GM10847 (cell line): Measurements from ENCODE around the gene STC2.

Experiments
- POLR2A ChIP-seq: IDR thresholded peaks from 2 replicates; pipeline ENCODE4 v1.6.1; 2011; ENCODE audit not compliant: insufficient read length; ENCODE audit errors: extremely low read depth

The STC2 gene

DNA sequence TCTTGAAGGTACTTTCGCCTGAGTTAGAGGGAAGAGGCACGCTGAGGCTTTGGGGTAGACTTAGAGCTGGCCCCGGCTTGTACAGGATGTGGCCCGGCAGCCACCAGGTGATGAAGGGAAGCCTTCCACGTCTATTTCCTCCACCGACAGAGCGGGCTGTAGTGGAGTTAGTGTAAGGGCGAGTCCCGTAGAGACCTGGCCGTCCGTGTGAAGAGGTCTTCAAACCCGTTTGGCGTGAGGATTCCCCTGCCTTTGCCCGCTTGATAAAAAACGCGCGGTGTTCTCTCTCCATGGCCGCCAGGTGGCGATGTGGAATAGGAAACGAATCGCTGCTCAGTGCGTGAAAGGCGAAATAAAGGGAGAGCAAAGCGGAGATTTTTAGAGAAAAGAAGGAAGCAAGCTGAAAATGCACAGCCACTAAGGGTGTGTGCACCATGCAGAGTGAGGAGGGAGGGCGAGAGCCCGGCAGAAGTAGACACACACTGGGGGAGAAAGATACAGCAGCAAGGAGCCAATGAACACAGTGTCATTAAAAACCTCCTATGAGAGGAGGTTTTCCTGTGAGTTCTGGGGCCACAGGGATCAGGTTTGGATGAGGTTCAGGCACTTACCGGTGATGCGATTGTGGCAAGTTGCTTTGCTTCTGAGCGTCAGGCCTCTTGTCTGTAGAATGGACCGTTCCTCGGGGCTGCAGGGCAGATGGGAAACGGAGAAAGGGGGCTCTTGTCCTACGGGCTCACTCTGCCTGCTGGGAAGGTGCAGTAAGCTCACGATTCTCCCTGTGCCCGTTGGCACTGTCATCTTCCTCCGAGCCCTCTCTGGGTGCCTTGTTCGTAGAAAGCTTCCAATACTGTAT is 34.2 kb downstream of the STC2 start:
- TF ChIP-seq POLR2A, result no peak

DNA sequence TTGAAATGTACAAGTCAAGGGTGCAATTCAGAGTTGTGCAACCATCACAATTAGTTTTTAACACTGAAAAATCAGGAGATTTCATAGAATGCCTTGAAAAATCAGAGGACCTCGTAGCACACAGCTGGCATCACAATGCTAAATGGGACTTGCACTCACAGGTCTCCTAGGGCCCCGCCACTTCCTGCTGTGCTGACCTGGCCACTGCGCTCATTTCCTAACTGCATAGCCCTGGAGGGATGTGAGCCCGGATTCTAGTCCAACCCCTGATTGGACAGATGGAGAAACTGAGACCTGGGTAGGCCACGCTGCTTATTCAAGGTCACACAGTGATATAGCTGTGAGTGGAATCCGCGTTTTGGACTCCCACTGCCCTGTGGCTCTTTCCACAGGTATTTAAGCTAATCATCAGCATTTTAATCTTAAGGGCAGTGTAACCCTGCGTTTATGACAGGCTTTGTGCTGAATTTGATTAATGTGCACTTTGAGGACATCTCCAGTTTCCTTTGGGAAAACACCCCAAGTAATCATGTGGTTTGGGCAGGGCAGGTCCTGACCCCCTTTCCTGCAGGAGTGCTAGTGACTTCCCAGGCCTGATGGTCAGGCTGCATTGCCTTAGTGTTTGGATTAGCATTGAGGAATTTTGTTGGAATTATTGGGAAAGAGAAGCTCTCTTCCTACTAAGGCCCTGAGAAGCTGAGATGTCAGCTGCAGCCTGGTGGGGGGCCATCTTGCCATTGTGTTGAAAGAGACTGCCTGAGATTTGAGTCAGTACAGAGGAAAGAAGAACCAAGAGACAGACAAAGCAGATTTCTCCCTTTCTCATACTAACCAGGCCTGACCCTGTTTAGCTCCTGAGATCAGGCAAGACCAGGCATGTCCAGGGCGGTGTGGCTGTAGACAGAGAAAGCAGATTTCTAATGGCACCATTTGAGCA is 36.2 kb downstream of the STC2 start:
- TF ChIP-seq POLR2A, result no peak

DNA sequence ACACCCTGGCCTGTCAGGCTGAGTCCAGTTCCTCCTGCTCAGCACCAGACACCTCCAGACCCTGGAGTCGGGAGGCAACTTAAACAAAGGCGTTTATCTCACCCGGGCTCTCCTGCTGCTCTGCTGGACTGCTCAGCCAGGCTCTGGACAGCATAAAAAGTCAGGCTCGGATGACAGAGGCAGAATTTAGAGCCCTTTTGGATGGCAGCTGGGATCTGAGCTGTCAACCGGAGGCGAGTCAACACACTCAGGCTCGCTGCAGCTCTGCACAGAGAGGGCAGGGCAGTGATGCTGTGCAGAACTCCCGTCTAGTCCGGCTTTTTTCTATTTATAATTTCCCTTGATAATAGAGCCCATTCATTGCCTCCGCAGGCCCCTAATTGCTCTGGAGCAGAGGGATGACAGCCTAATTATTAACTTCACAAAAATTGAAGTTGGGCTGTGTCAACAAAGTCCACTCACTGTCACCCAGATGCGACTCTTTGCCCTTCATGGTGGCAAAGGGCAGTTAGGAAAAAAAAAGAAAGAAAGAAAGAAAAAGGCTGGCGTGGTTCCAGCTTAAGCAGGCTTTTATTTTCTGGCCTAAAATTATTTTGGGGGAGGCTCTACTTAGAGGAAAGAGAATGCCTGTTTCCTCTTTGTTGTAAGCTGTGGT is 37.6 kb downstream of the STC2 start:
- TF ChIP-seq POLR2A, result no peak

DNA sequence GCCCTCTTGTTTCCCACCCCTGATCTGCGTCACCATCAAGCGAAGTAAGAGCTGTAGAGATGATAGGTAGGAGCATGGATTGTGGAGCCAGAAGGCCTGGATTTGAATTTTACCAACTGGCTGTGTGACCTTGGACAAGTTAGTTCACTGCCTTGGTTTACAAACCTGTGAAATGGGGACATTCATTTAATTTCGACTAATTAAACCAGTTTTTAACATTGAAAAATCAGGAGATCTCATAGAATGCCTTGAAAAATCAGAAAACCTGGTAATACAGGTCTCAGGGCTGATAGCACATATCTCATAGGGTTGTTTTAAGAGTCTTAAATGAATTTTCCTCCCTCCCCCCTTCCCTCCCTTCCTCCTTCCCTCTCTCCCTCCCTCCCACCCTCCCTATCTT is 38.8 kb downstream of the STC2 start:
- TF ChIP-seq POLR2A, result no peak

DNA sequence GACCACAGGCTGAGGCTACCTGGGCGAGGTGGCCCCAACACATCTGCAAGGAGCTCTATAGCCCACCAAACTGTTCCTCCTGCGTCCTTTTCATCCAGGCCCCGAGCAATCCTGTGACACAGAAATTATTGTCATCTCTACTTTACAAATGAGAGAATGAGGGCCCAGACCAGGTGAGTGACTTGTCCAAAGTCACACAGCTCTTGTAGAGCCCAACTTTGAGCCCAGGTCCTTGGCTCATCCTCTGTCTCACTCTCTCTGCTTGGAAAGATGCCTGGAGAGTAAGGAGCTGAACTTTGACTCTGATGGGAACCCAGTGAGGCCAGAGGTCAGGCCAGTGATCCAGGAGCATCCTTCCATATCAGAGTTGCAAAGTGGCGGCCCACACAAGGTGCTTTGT is 39.6 kb downstream of the STC2 start:
- no peak for TF ChIP-seq POLR2A

DNA sequence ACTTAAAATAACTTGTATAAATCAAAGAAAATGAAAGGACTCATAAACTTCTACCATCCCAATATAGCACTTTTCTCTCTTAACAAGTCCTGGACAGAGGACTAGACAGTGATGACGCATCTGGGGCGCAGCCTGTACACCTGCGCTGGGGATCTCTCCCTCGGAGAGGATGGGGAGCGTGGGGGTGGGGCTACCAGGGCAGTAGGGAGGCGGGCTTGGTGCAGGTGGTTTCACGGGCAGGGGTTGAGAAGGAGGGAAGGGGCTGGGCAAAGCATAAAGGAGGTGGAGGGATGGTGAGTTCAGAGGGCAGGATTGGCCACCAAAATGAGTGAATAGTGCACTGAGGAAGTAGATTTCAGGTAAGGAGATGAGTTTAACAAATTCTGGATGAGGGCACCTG is 41.1 kb downstream of the STC2 start:
- TF ChIP-seq POLR2A, result no peak

DNA sequence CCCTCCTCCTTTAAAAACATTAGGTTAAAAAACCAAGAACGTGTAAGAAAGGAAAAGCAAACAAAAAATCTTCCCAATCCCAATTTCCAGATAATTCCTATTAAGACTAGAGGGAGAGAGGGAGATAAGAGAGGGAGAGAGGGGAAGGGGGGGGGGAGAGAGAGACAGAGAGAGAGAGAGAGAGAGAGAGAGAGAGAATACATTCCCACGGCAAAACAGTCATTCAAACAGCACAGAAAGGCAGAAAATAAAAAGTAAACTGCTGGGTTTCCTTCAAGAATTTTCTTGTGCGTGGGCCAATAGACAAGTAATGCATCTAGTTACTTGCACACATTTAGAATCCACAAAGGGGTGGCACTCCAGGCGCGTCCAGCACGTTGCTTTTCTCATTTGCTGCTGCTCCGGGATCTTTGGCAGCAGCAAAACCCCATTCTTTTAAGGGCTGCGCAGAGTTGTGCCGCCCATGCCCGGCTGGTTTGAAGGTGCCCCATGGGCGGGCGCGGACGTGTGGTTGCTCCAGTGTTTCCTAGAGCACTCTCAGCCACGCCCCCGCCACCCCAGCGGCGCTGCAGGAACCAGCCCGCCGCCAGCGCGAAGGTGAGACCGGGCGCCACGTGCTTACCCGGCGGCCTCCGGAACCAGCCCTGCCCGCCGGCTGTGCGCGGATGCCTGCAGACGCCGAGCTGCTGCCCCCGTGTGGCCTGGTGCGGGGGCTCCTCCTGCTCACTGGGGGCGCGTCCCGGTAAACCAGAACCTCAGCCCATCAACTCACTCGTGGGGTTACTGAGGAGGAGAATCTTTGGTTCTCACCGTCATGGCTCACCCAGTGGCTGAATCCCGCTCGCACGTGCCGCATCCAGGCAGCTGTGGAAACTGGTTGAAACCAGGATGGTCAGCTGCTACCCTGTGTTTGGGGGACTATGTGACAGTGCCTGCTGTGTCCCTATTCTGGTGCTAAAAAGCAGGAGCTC is 44.6 kb downstream of the STC2 start:
- no peak for TF ChIP-seq POLR2A

DNA sequence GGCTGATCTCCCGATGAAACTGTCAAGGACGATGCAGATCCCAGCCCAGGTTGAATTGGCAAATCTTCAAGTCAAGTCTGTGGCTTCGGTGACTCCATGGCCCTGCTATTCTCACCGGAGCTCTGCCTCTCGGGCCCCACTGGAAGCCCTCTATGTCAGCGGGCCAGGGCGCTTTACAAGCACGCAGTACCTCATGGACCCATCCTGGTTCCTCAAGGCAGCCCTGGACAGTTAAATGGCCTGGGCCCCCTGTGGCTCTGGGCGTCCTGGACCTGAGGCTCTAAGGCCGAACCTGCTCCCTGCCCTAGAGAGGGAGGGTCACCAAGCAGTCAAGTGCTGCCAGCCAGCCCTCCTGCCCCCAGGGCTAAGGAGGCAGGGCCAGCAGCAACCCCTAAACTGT is 45.3 kb downstream of the STC2 start:
- TF ChIP-seq POLR2A, result no peak

DNA sequence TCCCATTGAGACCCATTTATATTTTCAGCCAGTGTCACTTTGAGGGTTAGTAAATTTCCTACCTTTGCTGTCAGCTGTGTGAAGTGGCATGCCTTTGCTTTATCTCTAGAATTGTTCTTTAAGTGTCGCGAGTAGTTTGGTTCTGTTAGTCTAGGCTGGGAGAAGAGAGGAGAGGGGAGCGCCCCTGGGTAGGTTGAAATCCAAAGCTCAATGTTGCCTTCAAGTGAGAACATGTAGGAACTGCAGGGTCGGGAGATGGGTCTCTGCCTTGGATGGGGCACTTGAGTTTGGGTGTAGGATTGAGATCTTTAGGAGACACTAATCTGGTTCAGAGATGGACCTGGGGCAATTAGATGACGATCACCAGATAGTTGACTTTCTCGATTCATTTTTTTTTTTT is 46.3 kb downstream of the STC2 start:
- TF ChIP-seq POLR2A, result no peak

DNA sequence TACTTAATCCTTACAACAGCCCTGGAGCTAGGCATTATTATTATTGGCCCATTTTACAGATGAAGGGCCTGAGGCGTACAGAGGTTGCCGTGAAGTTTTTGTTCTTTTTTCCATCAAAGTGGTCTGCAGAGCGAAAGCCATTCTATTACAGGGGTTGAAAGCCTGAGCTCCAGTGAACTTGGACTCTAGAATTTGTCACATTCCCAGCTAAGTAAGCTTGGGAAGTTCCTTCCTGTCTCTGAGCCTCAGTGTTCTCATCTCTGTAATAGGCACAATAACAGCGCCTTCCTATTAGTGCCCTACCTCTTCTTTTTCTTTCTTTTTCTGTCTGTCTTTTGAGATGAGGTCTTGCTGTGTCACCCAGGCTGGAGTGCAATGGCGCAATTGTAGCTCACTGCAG is 49.0 kb downstream of the STC2 start:
- TF ChIP-seq POLR2A, result no peak

DNA sequence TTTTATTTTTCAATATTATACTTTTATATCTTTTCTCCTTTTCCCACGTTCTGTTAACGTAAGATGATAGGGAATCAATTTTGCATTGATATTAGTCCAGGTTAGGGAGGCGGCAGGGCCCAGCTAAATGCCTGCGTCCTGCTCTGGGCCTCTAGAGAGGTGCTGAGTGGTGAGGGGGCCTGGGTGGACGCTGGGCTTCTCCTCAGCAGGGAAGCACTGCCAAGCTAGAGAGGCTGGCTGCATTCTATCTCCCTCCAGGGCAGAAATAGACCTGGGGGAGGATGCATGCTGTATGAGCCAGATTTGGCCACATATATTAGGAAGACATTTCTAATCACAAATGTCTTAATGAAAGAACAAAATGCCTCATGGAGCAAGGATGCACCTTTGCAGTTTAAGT is 49.6 kb downstream of the STC2 start:
- no peak for TF ChIP-seq POLR2A

DNA sequence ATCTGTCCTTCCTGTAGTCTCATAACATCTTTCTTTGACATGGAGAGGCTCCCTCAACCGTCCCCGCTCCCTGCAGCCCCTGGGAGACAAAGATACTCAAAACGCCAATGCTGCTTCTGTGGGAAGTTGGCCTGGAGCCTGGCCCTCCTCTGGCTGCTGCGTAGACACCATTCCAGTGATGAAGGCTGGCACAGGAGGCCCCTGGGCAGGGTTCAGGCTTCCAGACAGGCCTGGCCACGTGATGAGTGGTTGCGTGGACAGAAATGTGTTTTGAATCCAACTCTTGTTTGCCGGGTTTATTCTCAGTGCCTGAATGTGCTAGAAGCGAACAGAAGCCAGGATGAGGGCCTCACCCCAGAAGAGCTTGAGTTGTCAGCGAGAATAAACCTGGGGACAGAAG is 50.0 kb downstream of the STC2 start:
- TF ChIP-seq POLR2A, result no peak

DNA sequence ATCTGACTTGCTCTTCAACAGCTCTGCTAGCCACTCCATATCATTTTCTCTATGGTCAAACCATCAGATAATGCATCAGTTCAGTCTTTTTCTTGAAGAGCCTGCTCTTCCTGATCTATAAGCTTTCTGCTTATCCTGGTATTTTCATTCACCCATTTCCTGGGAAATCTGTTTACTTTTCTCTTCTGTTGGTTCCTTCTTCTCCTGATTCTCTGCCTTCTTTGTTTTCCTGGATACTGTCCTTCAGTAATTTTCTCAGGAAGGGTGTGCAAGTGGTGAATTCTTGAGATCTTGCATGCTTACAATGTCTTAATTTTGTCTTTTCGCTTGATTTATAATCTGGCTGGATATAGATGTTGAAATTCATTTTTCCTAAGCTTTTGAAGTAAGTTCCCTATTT is 53.4 kb downstream of the STC2 start:
- no peak for TF ChIP-seq POLR2A

DNA sequence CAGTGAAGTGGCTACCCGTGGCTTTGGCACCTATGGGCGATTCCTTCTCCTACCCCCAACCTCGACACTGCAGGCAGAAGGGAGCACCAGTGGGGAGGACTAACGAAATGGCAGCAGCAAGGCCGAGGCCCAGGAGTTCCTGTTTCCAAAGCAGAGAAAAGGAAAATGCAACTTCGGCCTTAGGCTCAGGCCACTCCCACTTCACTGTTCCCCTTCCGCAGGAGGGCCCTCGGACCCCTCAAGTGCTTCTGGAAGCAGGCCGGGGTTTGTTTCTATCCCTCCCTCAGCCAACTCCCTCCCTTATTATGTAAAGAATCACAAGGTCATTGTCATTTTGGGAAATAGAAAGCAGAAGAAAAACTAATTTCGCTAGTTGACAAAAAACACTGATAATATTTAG is 56.8 kb downstream of the STC2 start:
- no peak for TF ChIP-seq POLR2A
